Right lobe of liver (tissue), 6 donors: ENCODE measurements around the gene SHKBP1. TPM values are rescaled to one million over a fixed set of nuclear protein-coding genes. Genes with fewer than 3 reads are reported as not detected.

Source experiments
- ATAC-seq, 4 donors: fragments of 200-7000 bp; cut with Tn5 transposase; one replicate each; pipeline ENCODE4 v1.9.1; 2020; ENCODE audit warnings: mild to moderate bottlenecking in 4 of 4, moderate library complexity in 4 of 4
- DNase-seq, 3 donors: peaks; one replicate each; pipeline ENCODE4 v3.0.0-alpha.2; 2020
- H3K27ac ChIP-seq, 3 donors: fragments of 200-600 bp; one replicate each; pipeline ENCODE4 v1.8.0; 2022
- H3K27me3 ChIP-seq, 2 donors: fragments of 200-600 bp; one replicate each; pipeline ENCODE4 v1.8.0; 2022
- H3K36me3 ChIP-seq, 4 donors: fragments of 200-600 bp; sonication (generic) in 1 of 4; one replicate each; pipeline versions ENCODE4 v1.5.1 to v1.8.0; 2017 to 2022; ENCODE audit warnings: control low read depth in 1 of 4
- H3K4me1 ChIP-seq, 4 donors: fragments of 200-600 bp; sonication (generic) in 1 of 4; one replicate each; pipeline versions ENCODE4 v1.5.1 to v1.8.0; 2017 to 2022; ENCODE audit warnings: control low read depth in 1 of 4
- H3K4me3 ChIP-seq, 3 donors: fragments of 200-600 bp; one replicate each; pipeline ENCODE4 v1.8.0; 2022
- H3K9me3 ChIP-seq, 4 donors: fragments of 200-600 bp; sonication (generic) in 1 of 4; one replicate each; pipeline versions ENCODE4 v1.5.1 to v1.8.0; 2017 to 2022; ENCODE audit warnings: control low read depth in 1 of 4
- CTCF ChIP-seq, 4 donors: fragments of 200-600 bp in 3 of 4; fragments of 450-650 bp in 1 of 4; IDR thresholded peaks; one replicate each; pipeline versions ENCODE4 v1.5.1 to v1.8.0; 2016 to 2022; ENCODE audit warnings: antibody characterized with exemption in 4 of 4, mild to moderate bottlenecking in 2 of 4
- POLR2A ChIP-seq: fragments of 450-650 bp; IDR thresholded peaks from one replicate; pipeline ENCODE4 v1.6.1; 2017; ENCODE audit warnings: antibody characterized with exemption, mild to moderate bottlenecking
- WGBS: methylation state at CpG from one replicate; pipeline ENCODE4 v1.1.6; 2018; ENCODE audit warnings: low coverage, low lambda C conversion rate; ENCODE audit not compliant: insufficient coverage; ENCODE audit errors: missing lambda C conversion rate; 5-methylcytosine and 5-hydroxymethylcytosine counted together
- intact Hi-C, 2 donors: fragments of 100-400 bp; cut with DNase I; formaldehyde crosslinking; loops; one replicate each; pipeline versions ENCODE4 v1.11.2 to v1.14.1; 2022
- total RNA-seq, 6 experiments: library from RNA; depleted of rRNA in 2 of 6; stranded (reverse); fragments of >200 nt in 2 of 6; fragmentation: NEBNext Ultra II Directional in 3 of 6; extraction: Animal tissue kit (Norgen Biotek cat#: 25700) in 3 of 6; gene quantifications; one replicate each; pipeline versions ENCODE4 v1.1.0 to v1.2.4, GENCODE V29; 2016 to 2023
- donor health status: DM: no; HTN: yes; CAD: no.
- donor health status: DM: no; HTN: no; CAD: no.
- donor health status: DM: no; HTN: no; CAD: no.
- donor health status: DM: no; HTN: yes; CAD: no.
- donor health status: DM: no; HTN: yes; CAD: no.

SHKBP1 gene
- total RNA-seq, 6 experiments from 2014 or later, result 16.1 to 29.0 (median 22.4) TPM

GRCh38 chr19:40625406-40626120 is 48.9 kb downstream of the SHKBP1 start:
- H3K4me1 ChIP-seq, result no peaks in the 10 kb centered on the region
- 0% methylated on average over 1 of the region's 7 CpGs for WGBS
- H3K27me3 ChIP-seq, result no peaks in the 10 kb centered on the region
- DNase-seq (no peak), ATAC-seq (no peak)
- no peak overlapping the region for H3K4me3 ChIP-seq
- no peaks in the 10 kb centered on the region for H3K36me3 ChIP-seq
- no peak overlapping the region for H3K27ac ChIP-seq
- intact Hi-C loops, result no loop called here
- TF ChIP-seq CTCF (IDR thresholded peaks at IDR 0.05), result no peak
- no peak for TF ChIP-seq POLR2A
- no peaks in the 10 kb centered on the region for H3K9me3 ChIP-seq

GRCh38 chr19:40626918-40627317 is 50.2 kb downstream of the SHKBP1 start:
- intact Hi-C loops, result no loop called here
- ATAC-seq (no peak), DNase-seq (no peak)
- Histone ChIP-seq H3K4me3 (no peak overlapping the region), H3K4me1 (no peaks in the 10 kb centered on the region), H3K27ac (no peak overlapping the region), H3K36me3 (no peaks in the 10 kb centered on the region), H3K27me3 (no peaks in the 10 kb centered on the region), H3K9me3 (no peaks in the 10 kb centered on the region)
- 96% methylated on average over 13 of the region's 24 CpGs for WGBS
- TF ChIP-seq CTCF (IDR thresholded peaks at IDR 0.05) (no peak), POLR2A (no peak)

GRCh38 chr19:40627486-40628279 is 51.0 kb downstream of the SHKBP1 start:
- DNase-seq (no peak), ATAC-seq (no peak)
- H3K27ac ChIP-seq, result no peak overlapping the region
- H3K36me3 ChIP-seq, result no peaks in the 10 kb centered on the region
- no peaks in the 10 kb centered on the region for H3K4me1 ChIP-seq
- WGBS, result 80% methylated on average over 11 of the region's 39 CpGs
- intact Hi-C loops, result no loop called here
- TF ChIP-seq POLR2A, result no peak
- no peaks in the 10 kb centered on the region for H3K9me3 ChIP-seq
- H3K27me3 ChIP-seq, result no peaks in the 10 kb centered on the region
- H3K4me3 ChIP-seq, result no peak overlapping the region

- Histone ChIP-seq H3K27me3 (no peaks in the 10 kb centered on the region), H3K4me1 (no peaks in the 10 kb centered on the region), H3K27ac (no peak overlapping the region), H3K36me3 (no peaks in the 10 kb centered on the region), H3K4me3 (no peak overlapping the region), H3K9me3 (no peaks in the 10 kb centered on the region)
- ATAC-seq, result no peak
- no peak for DNase-seq
- WGBS, result no CpG with 5 or more reads among the region's 42 CpGs
- TF ChIP-seq POLR2A (no peak), CTCF (IDR thresholded peaks at IDR 0.05) (no peak)
- intact Hi-C loops, result no loop called here
Observed at GRCh38 chr19:40629346-40629745, 52.7 kb downstream of the SHKBP1 start.

GRCh38 chr19:40630571-40631160 is 54.0 kb downstream of the SHKBP1 start:
- Histone ChIP-seq H3K9me3 (no peaks in the 10 kb centered on the region), H3K4me3 (no peak overlapping the region), H3K36me3 (no peaks in the 10 kb centered on the region), H3K4me1 (no peaks in the 10 kb centered on the region), H3K27me3 (no peaks in the 10 kb centered on the region), H3K27ac (no peak overlapping the region)
- WGBS, result 54% methylated on average over 10 of the region's 16 CpGs
- no peak for DNase-seq
- TF ChIP-seq POLR2A, result no peak
- TF ChIP-seq CTCF (IDR thresholded peaks at IDR 0.05), result no peak
- ATAC-seq, result no peak
- intact Hi-C loops, result no loop called here
